Mesenchymal stem cell (in vitro differentiated cells and primary cell): Measurements from ENCODE around the gene ARMC9.

ENCODE experiments used
- DNase-seq: peaks from one replicate; pipeline ENCODE4 v3.0.0-alpha.2; 2013
- H2AFZ ChIP-seq: one replicate; pipeline ENCODE4 v1.6.1; 2013; ENCODE audit warnings: low read depth, mild to moderate bottlenecking, control low read depth, inconsistent platforms, low read length, moderate library complexity
- H2AK5ac ChIP-seq: 2 replicates; pipeline ENCODE4 v1.6.1; 2013; ENCODE audit warnings: low read length, moderate library complexity, mild to moderate bottlenecking, inconsistent platforms; ENCODE audit not compliant: severe bottlenecking
- H2BK120ac ChIP-seq: one replicate; pipeline ENCODE4 v1.6.1; 2013; ENCODE audit warnings: low read depth, mild to moderate bottlenecking, inconsistent platforms, low read length, moderate library complexity
- H2BK12ac ChIP-seq, 2 experiments: one replicate each; pipeline ENCODE4 v1.6.1; 2013; ENCODE audit warnings: inconsistent platforms in 2 of 2, low read length in 2 of 2, mild to moderate bottlenecking in 2 of 2, moderate library complexity in 2 of 2, control low read depth in 1 of 2
- H2BK15ac ChIP-seq: one replicate; pipeline ENCODE4 v1.6.1; 2013; ENCODE audit warnings: mild to moderate bottlenecking, low read depth, inconsistent platforms; ENCODE audit not compliant: poor library complexity, severe bottlenecking
- H2BK5ac ChIP-seq: 2 replicates; pipeline ENCODE4 v1.6.1; 2013; ENCODE audit warnings: low read depth, mild to moderate bottlenecking, low read length, control low read depth, inconsistent platforms; ENCODE audit not compliant: poor library complexity, severe bottlenecking
- H3K14ac ChIP-seq, 2 experiments: one replicate each; pipeline ENCODE4 v1.6.1; 2013; ENCODE audit warnings: inconsistent platforms in 2 of 2, low read length in 2 of 2, control low read depth in 1 of 2, mild to moderate bottlenecking in 1 of 2, moderate library complexity in 1 of 2
- H3K18ac ChIP-seq, 2 experiments: one replicate each; pipeline ENCODE4 v1.6.1; 2013; ENCODE audit warnings: inconsistent platforms in 2 of 2, low read length in 2 of 2, control low read depth in 1 of 2, low read depth in 1 of 2, mild to moderate bottlenecking in 1 of 2
- H3K23ac ChIP-seq, 2 experiments: one replicate each; pipeline ENCODE4 v1.6.1; 2013; ENCODE audit warnings: inconsistent platforms in 2 of 2, low read length in 2 of 2, mild to moderate bottlenecking in 2 of 2, moderate library complexity in 2 of 2, control low read depth in 1 of 2
- H3K27ac ChIP-seq: 2 replicates; pipeline ENCODE4 v1.5.1; 2013; ENCODE audit warnings: mild to moderate bottlenecking, moderate library complexity, low read length, control low read depth, inconsistent platforms; ENCODE audit not compliant: poor library complexity, severe bottlenecking
- H3K27me3 ChIP-seq, 2 experiments: 2 replicates each; pipeline versions ENCODE4 v1.6.1 to v1.7.0; 2013; ENCODE audit warnings: low read length in 2 of 2, mild to moderate bottlenecking in 2 of 2, moderate library complexity in 2 of 2, control low read depth in 1 of 2, inconsistent platforms in 1 of 2; ENCODE audit not compliant: control insufficient read depth in 1 of 2, insufficient read depth in 1 of 2
- H3K36me3 ChIP-seq, 2 experiments: 2 replicates each; pipeline versions ENCODE4 v1.6.1 to v1.7.0; 2013; ENCODE audit warnings: low read length in 2 of 2, control low read depth in 1 of 2, inconsistent platforms in 1 of 2, low read depth in 1 of 2, mild to moderate bottlenecking in 1 of 2; ENCODE audit not compliant: insufficient read depth in 2 of 2, control insufficient read depth in 1 of 2
- H3K4ac ChIP-seq, 2 experiments: one replicate each; pipeline ENCODE4 v1.6.1; 2013; ENCODE audit warnings: inconsistent platforms in 2 of 2, low read length in 2 of 2, mild to moderate bottlenecking in 2 of 2, moderate library complexity in 2 of 2, control low read depth in 1 of 2, low read depth in 1 of 2
- H3K4me1 ChIP-seq: 2 replicates; pipeline ENCODE4 v1.6.1; 2013; ENCODE audit warnings: low read depth, low read length, control low read depth; ENCODE audit not compliant: control insufficient read depth, insufficient read depth
- H3K4me2 ChIP-seq: 2 replicates; pipeline ENCODE4 v1.6.1; 2013; ENCODE audit warnings: low read length, mild to moderate bottlenecking, inconsistent platforms; ENCODE audit not compliant: poor library complexity, severe bottlenecking
- H3K4me3 ChIP-seq, 2 experiments: 2 replicates each; pipeline versions ENCODE4 v1.5.1 to v1.7.0; 2013; ENCODE audit warnings: low read length in 2 of 2, mild to moderate bottlenecking in 2 of 2, control low read depth in 1 of 2, low read depth in 1 of 2; ENCODE audit not compliant: insufficient read depth in 1 of 2
- H3K79me1 ChIP-seq: replicated peaks from 2 replicates; pipeline ENCODE4 v1.6.1; 2013; ENCODE audit warnings: mild to moderate bottlenecking, control low read depth, low read length, inconsistent platforms; ENCODE audit not compliant: poor library complexity, severe bottlenecking
- H3K9ac ChIP-seq: 2 replicates; pipeline ENCODE4 v1.7.0; 2013; ENCODE audit warnings: mild to moderate bottlenecking, low read length, moderate library complexity
- H3K9me3 ChIP-seq: 2 replicates; pipeline ENCODE4 v1.7.0; 2013; ENCODE audit warnings: mild to moderate bottlenecking, low read length; ENCODE audit not compliant: control insufficient read depth
- H4K8ac ChIP-seq: one replicate; pipeline ENCODE4 v1.6.1; 2013; ENCODE audit warnings: inconsistent platforms, mild to moderate bottlenecking, low read length, moderate library complexity
- H4K91ac ChIP-seq: one replicate; pipeline ENCODE4 v1.6.1; 2013; ENCODE audit warnings: mild to moderate bottlenecking, low read length, inconsistent platforms
- WGBS: methylation state at CpG from one replicate; pipeline ENCODE4 v1.1.7; 2013; ENCODE audit warnings: mixed read lengths; 5-methylcytosine and 5-hydroxymethylcytosine counted together

The ARMC9 gene

DNA sequence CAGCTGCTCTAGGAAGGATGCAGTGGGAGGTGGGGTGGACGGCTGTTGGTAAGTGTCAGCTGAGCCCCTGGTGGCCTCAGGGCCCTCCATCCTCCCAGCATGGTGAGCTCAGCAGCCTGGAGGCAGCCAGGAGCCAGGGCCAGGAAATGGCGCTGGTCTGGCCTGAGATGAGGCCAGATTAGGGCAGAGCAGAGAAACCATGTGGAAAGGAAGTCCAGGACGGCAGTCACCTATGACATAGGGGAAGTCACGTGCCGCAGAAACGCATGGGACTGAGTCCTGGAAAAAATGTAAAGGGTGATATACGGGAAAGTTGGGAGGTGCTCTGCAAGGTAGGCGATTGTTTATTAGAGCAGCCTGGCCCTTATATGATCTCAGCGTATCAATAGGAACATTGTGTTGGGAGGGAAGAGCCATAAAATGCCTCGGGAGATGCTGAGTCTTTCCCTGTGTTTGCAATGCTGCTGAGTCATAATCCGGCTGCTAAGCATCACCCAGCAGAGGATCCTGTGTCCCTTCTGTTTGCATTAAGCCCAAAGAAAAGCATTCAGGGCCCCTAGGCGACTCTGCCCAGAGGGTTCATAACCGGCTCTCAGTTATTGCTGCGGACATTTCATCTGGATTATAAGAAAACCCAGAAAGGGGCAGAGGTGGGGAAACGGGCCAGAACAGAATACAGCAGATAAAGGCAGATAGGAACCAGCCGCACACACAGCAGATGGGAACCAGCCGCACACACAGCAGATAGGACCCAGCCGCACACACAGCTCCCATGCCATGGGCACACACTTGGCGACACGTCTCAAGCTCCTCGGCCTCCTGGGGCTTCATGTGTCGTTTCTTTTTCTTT, 166.8 kb downstream of the ARMC9 start:
- no peak overlapping the region for H3K14ac ChIP-seq
- H2AFZ ChIP-seq: no peak overlapping the region
- H3K27ac ChIP-seq: peak overlapping the region; percentile 63
- peak overlapping the region; percentile 69 for H3K9ac ChIP-seq
- H2BK120ac ChIP-seq: peak overlapping the region; percentile 34
- no peaks in the 10 kb centered on the region for H3K9me3 ChIP-seq
- DNase-seq: peak; percentile 93
- no peaks in the 10 kb centered on the region for H3K27me3 ChIP-seq
- H4K91ac ChIP-seq: peak overlapping the region; percentile 3
- peaks cover 44 to 54% of the 10 kb centered on the region in 2 experiments for H3K36me3 ChIP-seq
- no peak overlapping the region for H2BK15ac ChIP-seq
- no peak overlapping the region for H3K4me3 ChIP-seq
- H2BK5ac ChIP-seq: no peak overlapping the region
- peak overlapping the region in 1 of 2 experiments; percentile 4 for H2BK12ac ChIP-seq
- H3K79me1 ChIP-seq: peaks cover 4% of the 10 kb centered on the region
- 41% methylated on average over 22 of the region's 22 CpGs for WGBS
- peak overlapping the region in 1 of 2 experiments; percentile 14 for H3K23ac ChIP-seq
- peak overlapping the region; percentile 23 to 76 for H3K18ac ChIP-seq
- H3K4ac ChIP-seq: peak overlapping the region; percentile 42 to 85
- no peak overlapping the region for H3K4me2 ChIP-seq
- H4K8ac ChIP-seq: peak overlapping the region; percentile 79
- peaks cover 14% of the 10 kb centered on the region for H3K4me1 ChIP-seq
- peak overlapping the region; percentile 4 for H2AK5ac ChIP-seq

DNA sequence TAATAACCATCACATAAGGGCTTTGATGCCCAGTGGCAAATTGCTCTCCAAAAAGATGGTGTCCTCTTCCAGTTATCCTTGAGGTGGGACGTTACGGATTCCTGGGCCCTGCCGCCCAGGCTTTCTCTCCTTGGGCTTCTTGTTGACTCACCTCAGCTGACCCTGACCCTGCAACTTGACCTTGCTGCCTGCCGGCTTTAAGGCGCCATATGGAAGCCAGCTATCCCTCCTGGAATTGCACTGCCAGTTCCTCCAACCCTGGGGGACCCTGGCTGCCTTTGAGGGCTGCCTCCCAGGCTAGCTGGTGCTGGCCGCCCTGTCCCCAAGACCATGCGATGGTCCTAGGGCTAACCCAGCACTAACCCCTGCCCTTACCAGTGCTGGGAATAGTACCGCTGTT, 168.7 kb downstream of the ARMC9 start:
- WGBS: 90% methylated on average over 7 of the region's 8 CpGs
- no peak overlapping the region for H3K14ac ChIP-seq
- peaks cover 3% of the 10 kb centered on the region for H3K79me1 ChIP-seq
- no peak for DNase-seq
- H3K27me3 ChIP-seq: no peaks in the 10 kb centered on the region
- H3K9ac ChIP-seq: no peak overlapping the region
- peaks cover 40 to 42% of the 10 kb centered on the region in 2 experiments for H3K36me3 ChIP-seq
- no peaks in the 10 kb centered on the region for H3K9me3 ChIP-seq
- peak overlapping the region; percentile 3 to 12 for H2BK12ac ChIP-seq
- no peak overlapping the region for H3K4me3 ChIP-seq
- H4K91ac ChIP-seq: peak overlapping the region; percentile 50
- peak overlapping the region; percentile 16 for H2AK5ac ChIP-seq
- H3K4me2 ChIP-seq: no peak overlapping the region
- H3K27ac ChIP-seq: no peak overlapping the region
- H2BK15ac ChIP-seq: no peak overlapping the region
- H3K4me1 ChIP-seq: peaks cover 18% of the 10 kb centered on the region
- peak overlapping the region; percentile 37 for H4K8ac ChIP-seq
- H3K23ac ChIP-seq: no peak overlapping the region
- H2BK120ac ChIP-seq: no peak overlapping the region
- no peak overlapping the region for H2AFZ ChIP-seq
- no peak overlapping the region for H2BK5ac ChIP-seq
- peak overlapping the region in 1 of 2 experiments; percentile 46 for H3K4ac ChIP-seq
- H3K18ac ChIP-seq: no peak overlapping the region

DNA sequence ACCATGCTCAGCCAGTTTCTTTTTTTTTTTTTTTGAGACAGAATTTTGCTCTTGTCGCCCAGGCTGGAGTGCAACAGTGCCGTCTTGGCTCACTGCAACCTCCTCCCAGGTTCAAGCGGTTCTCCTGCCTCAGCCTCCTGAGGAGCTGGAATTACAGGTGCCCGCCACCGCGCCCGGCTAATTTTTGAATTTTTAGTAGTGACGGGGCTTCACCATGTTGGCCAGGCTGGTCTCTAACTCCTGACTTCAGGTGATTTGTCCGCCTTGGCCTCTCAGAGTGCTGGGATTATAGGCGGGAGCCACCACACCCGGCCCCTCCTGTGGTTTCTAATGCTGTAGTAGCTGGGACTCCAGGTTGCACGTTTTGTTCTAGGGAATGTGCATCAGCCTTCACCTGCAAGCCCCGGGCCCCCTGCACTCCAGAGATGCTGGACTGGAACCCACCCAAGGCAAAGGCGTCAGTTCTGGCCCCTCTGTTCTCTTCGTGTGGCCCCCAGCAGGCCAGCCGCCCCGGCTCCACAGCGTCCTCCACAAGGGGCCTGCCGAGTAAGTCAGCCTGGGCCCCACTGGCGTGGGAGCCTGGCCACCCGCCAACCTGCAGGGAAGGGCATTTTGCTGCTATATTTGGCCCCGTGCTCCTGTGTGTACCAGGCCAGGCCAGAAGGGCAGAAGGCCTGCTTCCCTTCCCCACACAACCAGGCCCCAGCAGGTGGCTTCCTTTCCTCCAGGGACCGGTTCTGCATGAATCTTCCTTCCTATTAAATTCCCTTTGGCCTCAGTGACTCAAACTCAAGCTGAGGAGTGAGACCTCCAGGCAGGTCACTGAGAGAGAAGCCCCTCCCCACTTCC, 171.4 kb downstream of the ARMC9 start:
- no peak overlapping the region for H2BK5ac ChIP-seq
- peaks cover 3% of the 10 kb centered on the region for H3K79me1 ChIP-seq
- peaks cover 35 to 38% of the 10 kb centered on the region in 2 experiments for H3K36me3 ChIP-seq
- no peaks in the 10 kb centered on the region for H3K27me3 ChIP-seq
- no peak overlapping the region for H3K9ac ChIP-seq
- no peak overlapping the region for H2BK15ac ChIP-seq
- H3K27ac ChIP-seq: no peak overlapping the region
- no peak overlapping the region for H3K4me3 ChIP-seq
- H4K8ac ChIP-seq: no peak overlapping the region
- no peak overlapping the region for H2AFZ ChIP-seq
- H3K23ac ChIP-seq: no peak overlapping the region
- no peak overlapping the region for H2AK5ac ChIP-seq
- H4K91ac ChIP-seq: no peak overlapping the region
- no peak overlapping the region for H2BK12ac ChIP-seq
- no peak overlapping the region for H3K18ac ChIP-seq
- DNase-seq: no peak
- H3K4ac ChIP-seq: no peak overlapping the region
- WGBS: 91% methylated on average over 23 of the region's 23 CpGs
- no peak overlapping the region for H2BK120ac ChIP-seq
- no peak overlapping the region for H3K4me2 ChIP-seq
- H3K4me1 ChIP-seq: peaks cover 16% of the 10 kb centered on the region
- H3K14ac ChIP-seq: no peak overlapping the region
- no peaks in the 10 kb centered on the region for H3K9me3 ChIP-seq

DNA sequence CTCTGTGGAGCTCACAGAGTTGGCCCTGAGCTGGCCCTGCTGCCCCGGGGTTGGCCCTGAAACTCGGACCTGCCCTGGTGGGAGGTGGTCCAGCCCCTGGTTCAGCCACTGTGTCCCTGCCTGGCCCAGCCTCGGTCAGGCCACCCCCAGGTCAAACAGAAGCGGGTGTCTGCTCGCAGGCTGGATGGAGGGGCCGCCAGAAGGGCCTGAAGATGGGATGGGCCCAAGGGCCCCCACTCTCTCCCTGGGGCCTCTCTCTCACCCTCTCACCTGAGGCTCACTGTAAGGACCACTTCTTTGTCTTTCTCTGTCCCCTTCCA, 172.0 kb downstream of the ARMC9 start:
- H2BK5ac ChIP-seq: no peak overlapping the region
- no peak overlapping the region for H3K18ac ChIP-seq
- no peak overlapping the region for H2AK5ac ChIP-seq
- no peak overlapping the region for H2AFZ ChIP-seq
- H3K4ac ChIP-seq: no peak overlapping the region
- no peak overlapping the region for H4K8ac ChIP-seq
- no peak overlapping the region for H2BK120ac ChIP-seq
- H2BK12ac ChIP-seq: no peak overlapping the region
- H3K9me3 ChIP-seq: no peaks in the 10 kb centered on the region
- H3K4me1 ChIP-seq: peaks cover 13% of the 10 kb centered on the region
- H3K27ac ChIP-seq: no peak overlapping the region
- peak overlapping the region in 1 of 2 experiments; percentile 26 for H3K4me3 ChIP-seq
- WGBS: 77% methylated on average over 6 of the region's 6 CpGs
- peaks cover 35 to 38% of the 10 kb centered on the region in 2 experiments for H3K36me3 ChIP-seq
- no peak overlapping the region for H3K14ac ChIP-seq
- H3K9ac ChIP-seq: no peak overlapping the region
- H3K4me2 ChIP-seq: no peak overlapping the region
- no peak overlapping the region for H4K91ac ChIP-seq
- no peak overlapping the region for H2BK15ac ChIP-seq
- DNase-seq: no peak
- H3K27me3 ChIP-seq: peaks cover 0 to 2% of the 10 kb centered on the region in 2 experiments
- H3K23ac ChIP-seq: no peak overlapping the region
- peaks cover 3% of the 10 kb centered on the region for H3K79me1 ChIP-seq
